ENCODE data around the gene C6orf89. TPM values are rescaled to one million over a fixed set of nuclear protein-coding genes. Genes with fewer than 3 reads are reported as not detected.
A peak's percentile ranks its signal among the peaks of the same experiment; 100 is the strongest.

C6orf89 gene
- total and polyA plus RNA-seq, 2 of the 13 experiments (the other 11 are each of a cell fraction or from before 2014, with no cell fraction given) = 22.1 to 32.2 TPM

DNA sequence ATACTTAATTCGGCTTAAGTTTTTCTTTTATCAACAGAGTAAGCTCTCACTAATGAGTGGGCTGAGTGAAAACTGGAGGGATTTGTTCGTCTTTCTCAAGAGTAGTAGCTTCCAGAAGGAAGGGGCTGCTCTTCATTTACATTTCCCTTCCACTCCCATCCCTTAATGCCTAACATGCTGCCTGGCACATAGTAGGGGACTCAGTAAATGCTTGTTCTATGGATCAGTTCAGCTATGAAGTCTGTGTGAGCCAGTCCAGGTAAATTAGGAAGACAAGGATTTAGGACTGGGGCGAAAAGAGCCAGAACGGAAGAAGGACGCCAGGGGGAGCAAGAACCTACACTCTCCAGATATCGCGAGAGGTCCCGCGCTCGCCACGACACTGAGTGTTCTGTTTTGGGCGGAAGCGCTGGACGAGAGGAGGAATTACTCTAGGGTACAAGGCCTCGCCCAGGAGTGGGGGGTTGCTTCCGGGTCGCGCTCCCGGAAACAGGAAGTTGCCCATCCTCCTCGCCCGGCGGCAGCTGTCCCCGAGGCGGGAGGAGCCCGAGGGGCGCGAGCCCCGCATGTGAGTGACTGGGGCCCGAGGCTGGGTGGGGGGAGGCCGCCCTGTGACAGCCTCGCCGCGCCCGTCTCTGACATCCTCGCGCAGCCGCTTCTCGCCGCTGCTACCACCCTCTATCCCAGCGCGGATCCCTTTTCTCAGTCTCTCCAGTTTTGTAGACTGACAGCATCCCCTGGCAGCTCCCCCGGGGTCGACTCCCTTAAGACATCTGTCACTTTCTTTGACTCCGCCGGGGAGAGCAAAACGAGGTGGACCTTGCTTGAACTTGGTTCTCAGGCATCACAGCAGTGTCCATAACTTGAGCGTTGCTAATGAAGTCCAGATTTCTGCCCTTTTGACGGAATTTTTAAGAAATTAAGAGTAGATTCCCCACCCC lies at the start of gene C6orf89 (continued):
- TF ChIP-seq ZNF318 (CRISPR knock-in tag; IDR thresholded peaks at IDR 0.05) (peak; percentile 81), ZNF546 (CRISPR knock-in tag; conservative IDR thresholded peaks at IDR 0.05) (0 out of 2 replicates have a peak, but pooled peaks have one; percentile 58), HNRNPL (IDR thresholded peaks at IDR 0.05; ENCODE audit: low read depth, low read length) (0 out of 2 replicates have a peak, but pooled peaks have one; percentile 36), FOXO1 (CRISPR knock-in tag; IDR thresholded peaks at IDR 0.05) (peak; percentile 62), HOXD1 (CRISPR knock-in tag; IDR thresholded peaks at IDR 0.05) (no peak; the same call in 1 of the 2 replicates), ZNF101 (CRISPR knock-in tag; IDR thresholded peaks at IDR 0.05; ENCODE audit: borderline replicate concordance, low read depth) (no peak), SALL1 (CRISPR knock-in tag; IDR thresholded peaks at IDR 0.05) (peak; percentile 98), HNRNPUL1 (IDR thresholded peaks at IDR 0.05; ENCODE audit: low read depth, low read length) (no peak), TMF1 (CRISPR knock-in tag; IDR thresholded peaks at IDR 0.05; ENCODE audit: low read depth) (0 out of 2 replicates have a peak, but pooled peaks have one; percentile 43), ZSCAN22 (CRISPR knock-in tag; IDR thresholded peaks at IDR 0.05) (no peak)
- TF ChIP-seq, protein P1, sequence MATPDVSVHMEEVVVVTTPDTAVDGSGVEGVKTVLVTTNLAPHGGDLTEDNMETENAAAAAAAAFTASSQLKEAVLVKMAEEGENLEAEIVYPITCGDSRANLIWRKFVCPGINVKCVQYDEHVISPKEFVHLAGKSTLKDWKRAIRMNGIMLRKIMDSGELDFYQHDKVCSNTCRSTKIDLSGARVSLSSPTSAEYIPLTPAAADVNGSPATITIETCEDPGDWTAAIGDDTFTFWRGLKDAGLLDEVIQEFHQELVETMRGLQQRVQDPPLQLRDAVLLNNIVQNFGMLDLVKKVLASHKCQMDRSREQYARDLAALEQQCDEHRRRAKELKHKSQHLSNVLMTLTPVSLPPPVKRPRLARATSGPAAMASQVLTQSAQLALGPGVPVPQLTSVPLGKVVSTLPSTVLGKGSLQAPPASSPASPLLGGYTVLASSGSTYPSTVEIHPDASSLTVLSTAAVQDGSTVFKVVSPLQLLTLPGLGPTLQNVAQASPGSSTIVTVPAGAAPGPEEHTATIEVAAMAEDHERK (CRISPR knock-in tag; IDR thresholded peaks at IDR 0.05; ENCODE audit: low read depth) = no peak; the same call in 1 of the 2 replicates
- TF ChIP-seq, protein P2, sequence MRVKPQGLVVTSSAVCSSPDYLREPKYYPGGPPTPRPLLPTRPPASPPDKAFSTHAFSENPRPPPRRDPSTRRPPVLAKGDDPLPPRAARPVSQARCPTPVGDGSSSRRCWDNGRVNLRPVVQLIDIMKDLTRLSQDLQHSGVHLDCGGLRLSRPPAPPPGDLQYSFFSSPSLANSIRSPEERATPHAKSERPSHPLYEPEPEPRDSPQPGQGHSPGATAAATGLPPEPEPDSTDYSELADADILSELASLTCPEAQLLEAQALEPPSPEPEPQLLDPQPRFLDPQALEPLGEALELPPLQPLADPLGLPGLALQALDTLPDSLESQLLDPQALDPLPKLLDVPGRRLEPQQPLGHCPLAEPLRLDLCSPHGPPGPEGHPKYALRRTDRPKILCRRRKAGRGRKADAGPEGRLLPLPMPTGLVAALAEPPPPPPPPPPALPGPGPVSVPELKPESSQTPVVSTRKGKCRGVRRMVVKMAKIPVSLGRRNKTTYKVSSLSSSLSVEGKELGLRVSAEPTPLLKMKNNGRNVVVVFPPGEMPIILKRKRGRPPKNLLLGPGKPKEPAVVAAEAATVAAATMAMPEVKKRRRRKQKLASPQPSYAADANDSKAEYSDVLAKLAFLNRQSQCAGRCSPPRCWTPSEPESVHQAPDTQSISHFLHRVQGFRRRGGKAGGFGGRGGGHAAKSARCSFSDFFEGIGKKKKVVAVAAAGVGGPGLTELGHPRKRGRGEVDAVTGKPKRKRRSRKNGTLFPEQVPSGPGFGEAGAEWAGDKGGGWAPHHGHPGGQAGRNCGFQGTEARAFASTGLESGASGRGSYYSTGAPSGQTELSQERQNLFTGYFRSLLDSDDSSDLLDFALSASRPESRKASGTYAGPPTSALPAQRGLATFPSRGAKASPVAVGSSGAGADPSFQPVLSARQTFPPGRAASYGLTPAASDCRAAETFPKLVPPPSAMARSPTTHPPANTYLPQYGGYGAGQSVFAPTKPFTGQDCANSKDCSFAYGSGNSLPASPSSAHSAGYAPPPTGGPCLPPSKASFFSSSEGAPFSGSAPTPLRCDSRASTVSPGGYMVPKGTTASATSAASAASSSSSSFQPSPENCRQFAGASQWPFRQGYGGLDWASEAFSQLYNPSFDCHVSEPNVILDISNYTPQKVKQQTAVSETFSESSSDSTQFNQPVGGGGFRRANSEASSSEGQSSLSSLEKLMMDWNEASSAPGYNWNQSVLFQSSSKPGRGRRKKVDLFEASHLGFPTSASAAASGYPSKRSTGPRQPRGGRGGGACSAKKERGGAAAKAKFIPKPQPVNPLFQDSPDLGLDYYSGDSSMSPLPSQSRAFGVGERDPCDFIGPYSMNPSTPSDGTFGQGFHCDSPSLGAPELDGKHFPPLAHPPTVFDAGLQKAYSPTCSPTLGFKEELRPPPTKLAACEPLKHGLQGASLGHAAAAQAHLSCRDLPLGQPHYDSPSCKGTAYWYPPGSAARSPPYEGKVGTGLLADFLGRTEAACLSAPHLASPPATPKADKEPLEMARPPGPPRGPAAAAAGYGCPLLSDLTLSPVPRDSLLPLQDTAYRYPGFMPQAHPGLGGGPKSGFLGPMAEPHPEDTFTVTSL (CRISPR knock-in tag; IDR thresholded peaks at IDR 0.05; ENCODE audit: borderline replicate concordance) = peak; percentile 41; the same call in 1 of the 2 replicates

Measured in HepG2 (cell line).